H1 (cell line): ENCODE data around the gene STRN4. TPM values are rescaled to one million over a fixed set of nuclear protein-coding genes. Genes with fewer than 3 reads are reported as not detected.

Experiments used
- FOSL1 ChIP-seq: IDR thresholded peaks from 2 replicates; pipeline ENCODE4 v1.6.1; 2011; ENCODE audit warnings: mild to moderate bottlenecking, low read depth, low read length, moderate library complexity; ENCODE audit not compliant: insufficient read depth
- POLR2A ChIP-seq, 2 experiments: IDR thresholded peaks; 1 replicate in 1 of 2; 2 replicates in 1 of 2; pipeline ENCODE4 v1.6.1; 2011; ENCODE audit warnings: low read depth in 2 of 2, low read length in 2 of 2, mild to moderate bottlenecking in 2 of 2; ENCODE audit errors: control extremely low read depth in 1 of 2
- SUZ12 ChIP-seq: fragments of 200-600 bp; sonication (generic); IDR thresholded peaks from 2 replicates; pipeline ENCODE4 v1.6.1; 2012; ENCODE audit warnings: mild to moderate bottlenecking, inconsistent platforms, low read length, moderate library complexity, mixed read lengths
- TAF1 ChIP-seq: IDR thresholded peaks from 2 replicates; pipeline ENCODE4 v1.6.1; 2011; ENCODE audit warnings: mild to moderate bottlenecking, low read depth, low read length
- polyA plus RNA-seq, 7 experiments: library from polyadenylated mRNA; depleted of rRNA in 3 of 7; stranded (reverse) in 5 of 7; unstranded in 2 of 7; fragments of >200 nt in 5 of 7; fragments of 200-250 nt in 2 of 7; gene quantifications; 1 replicate in 5 of 7; 2 replicates in 1 of 7; 4 replicates in 1 of 7; pipeline versions ENCODE4 v1.2.1 to v1.2.3, GENCODE V29; 2011 to 2013; ENCODE audit warnings: missing spikeins in 2 of 7, mixed read lengths in 2 of 7
- total RNA-seq: library from RNA; stranded (reverse); fragmentation: NEBNext Ultra II Directional; extraction: Animal tissue kit (Norgen Biotek cat#: 25700); gene quantifications from 2 replicates; pipeline ENCODE4 v1.2.1, GENCODE V29; 2021
- TF ChIP-seq, protein P1 (sequence below): IDR thresholded peaks from 2 replicates; pipeline ENCODE4 v1.6.1; 2012; ENCODE audit warnings: low read length, inconsistent platforms

Gene STRN4
- total and polyA plus RNA-seq, 2 of the 8 experiments (the other 6 are each of a cell fraction or from before 2014, with no cell fraction given) = 120 to 187 TPM

DNA sequence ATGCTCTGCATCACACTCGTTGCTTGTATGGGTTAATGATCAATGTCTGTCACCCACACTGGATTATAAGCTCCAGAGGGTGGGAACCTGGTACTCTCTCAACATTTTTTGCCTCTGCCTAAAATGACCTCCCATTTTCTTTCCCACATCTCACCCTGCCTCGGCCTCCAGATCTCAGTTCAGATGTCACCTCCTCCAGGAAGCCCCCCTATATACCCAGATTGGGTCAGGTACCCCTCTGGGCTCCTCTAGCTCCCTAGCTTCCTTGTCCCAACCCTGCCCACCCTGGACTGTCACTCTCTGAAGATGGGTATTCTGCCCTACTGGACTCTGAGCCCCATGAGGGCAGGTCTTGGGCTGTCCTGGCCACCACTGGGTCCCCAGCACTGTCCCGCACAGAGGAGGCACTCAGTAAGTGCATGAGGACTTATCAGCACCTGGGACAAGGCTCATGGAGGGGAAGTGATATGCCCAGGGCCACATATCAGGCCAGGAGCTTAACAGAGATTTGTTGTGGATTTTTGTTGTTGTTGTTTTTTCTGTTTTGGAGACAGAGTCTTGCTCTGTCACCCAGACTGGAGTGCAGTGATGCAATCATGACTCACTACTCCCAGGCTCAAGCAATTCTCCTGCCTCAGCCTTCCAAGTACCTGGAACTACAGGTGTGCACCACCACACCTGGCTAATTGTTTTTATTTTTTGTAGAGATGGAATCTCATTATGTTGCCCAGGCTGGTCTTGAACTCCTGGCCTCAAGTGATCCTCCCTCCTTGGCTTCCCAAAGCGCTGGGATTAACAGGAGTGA is 53.1 kb downstream of the STRN4 start (continued):
- TF ChIP-seq, protein P1, sequence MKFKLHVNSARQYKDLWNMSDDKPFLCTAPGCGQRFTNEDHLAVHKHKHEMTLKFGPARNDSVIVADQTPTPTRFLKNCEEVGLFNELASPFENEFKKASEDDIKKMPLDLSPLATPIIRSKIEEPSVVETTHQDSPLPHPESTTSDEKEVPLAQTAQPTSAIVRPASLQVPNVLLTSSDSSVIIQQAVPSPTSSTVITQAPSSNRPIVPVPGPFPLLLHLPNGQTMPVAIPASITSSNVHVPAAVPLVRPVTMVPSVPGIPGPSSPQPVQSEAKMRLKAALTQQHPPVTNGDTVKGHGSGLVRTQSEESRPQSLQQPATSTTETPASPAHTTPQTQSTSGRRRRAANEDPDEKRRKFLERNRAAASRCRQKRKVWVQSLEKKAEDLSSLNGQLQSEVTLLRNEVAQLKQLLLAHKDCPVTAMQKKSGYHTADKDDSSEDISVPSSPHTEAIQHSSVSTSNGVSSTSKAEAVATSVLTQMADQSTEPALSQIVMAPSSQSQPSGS = no peak
- TF ChIP-seq POLR2A (IDR thresholded peaks at IDR 0.05; ENCODE audit: control extremely low read depth in 1 of 2, low read depth in 2 of 2, low read length in 2 of 2) (no peak), SUZ12 (no peak), TAF1 (no peak), FOSL1 (no peak)
